GM10248 (cell line): ENCODE data around the gene ADAMTSL3.

Experiments
- CTCF ChIA-PET: fragments of 300-600 bp; sonication (Branson Sonifier 250); formaldehyde crosslinking; extraction: SDS; loops from one replicate; lab custom pipeline; 2021; ENCODE audit warnings: antibody characterized with exemption; lab: Yijun Ruan, JAX
- POLR2A ChIA-PET: fragments of 350-650 bp; sonication (Branson Sonifier 250); formaldehyde crosslinking; extraction: SDS; loops from one replicate; lab custom pipeline; 2020; ENCODE audit warnings: antibody characterized with exemption; lab: Yijun Ruan, JAX
- DNase-seq: peaks from one replicate; pipeline ENCODE4 v3.0.0; 2012; ENCODE audit errors: extremely low spot score
- CTCF ChIP-seq: IDR thresholded peaks from 2 replicates; pipeline ENCODE4 v1.5.1; 2012; ENCODE audit warnings: mild to moderate bottlenecking, low read depth; ENCODE audit errors: extremely low read depth, missing control alignments, control extremely low read depth

Gene ADAMTSL3

GRCh38 chr15:83837945-83838571 lies 184.1 kb downstream of the ADAMTSL3 start:
- ChIA-PET POLR2A (no interaction called here), CTCF (interaction anchor here (0.9 to 1.2 kb wide), 2 partner anchors 9 to 17 kb away, joined by 3 read pairs; no protein-coding TSS in a partner anchor)
- DNase-seq = peak; percentile 18
- TF ChIP-seq CTCF = peak; percentile 19

GRCh38 chr15:83838763-83839162 lies 184.8 kb downstream of the ADAMTSL3 start:
- CTCF ChIA-PET = no interaction called here
- POLR2A ChIA-PET = no interaction called here
- TF ChIP-seq CTCF = no peak
- no peak for DNase-seq

- DNase-seq = no peak
- ChIA-PET POLR2A (no interaction called here), CTCF (no interaction called here)
- no peak for TF ChIP-seq CTCF
Observed at GRCh38 chr15:83842281-83842680, 188.4 kb downstream of the ADAMTSL3 start.

GRCh38 chr15:83843471-83843871 lies 189.5 kb downstream of the ADAMTSL3 start:
- POLR2A ChIA-PET = no interaction called here

GRCh38 chr15:83844742-83845141 lies 190.8 kb downstream of the ADAMTSL3 start:
- ChIA-PET POLR2A (no interaction called here), CTCF (no interaction called here)
- TF ChIP-seq CTCF = no peak
- DNase-seq = no peak

More at GRCh38 chr15:83843471-83843871, 189.5 kb downstream of the ADAMTSL3 start:
- TF ChIP-seq CTCF = no peak
- no peak for DNase-seq
- CTCF ChIA-PET = no interaction called here

GRCh38 chr15:83845230-83845629 lies 191.3 kb downstream of the ADAMTSL3 start:
- ChIA-PET CTCF (no interaction called here), POLR2A (no interaction called here)
- TF ChIP-seq CTCF = no peak
- DNase-seq = no peak
